Bronchial epithelial cell (primary cell): ENCODE measurements around the gene SHROOM4. TPM values are rescaled to one million over a fixed set of nuclear protein-coding genes. Genes with fewer than 3 reads are reported as not detected.

Experiments
- DNase-seq: peaks from one replicate; pipeline ENCODE4 v3.0.0-alpha.2; 2010; ENCODE audit warnings: low read depth
- FAIRE-seq: peaks from 2 replicates; lab custom pipeline; 2011; peaks lifted over from hg19 to GRCh38; lab: Jason Lieb, UNC
- H3K27me3 ChIP-seq: 2 replicates; pipeline ENCODE4 v1.5.1; 2011; ENCODE audit warnings: low read length; ENCODE audit not compliant: control insufficient read depth, insufficient read depth
- H3K36me3 ChIP-seq: 2 replicates; pipeline ENCODE4 v1.5.1; 2011; ENCODE audit warnings: low read length; ENCODE audit not compliant: control insufficient read depth, insufficient read depth
- H3K4me3 ChIP-seq: 2 replicates; pipeline ENCODE4 v1.5.1; 2011; ENCODE audit warnings: mild to moderate bottlenecking, low read depth, low read length, control low read depth
- total RNA-seq: library from RNA; depleted of rRNA; stranded (reverse); fragments of >200 nt; gene quantifications from 2 replicates; pipeline ENCODE4 v1.2.1, GENCODE V29; 2014
- TF ChIP-seq, protein P1 (sequence below): IDR thresholded peaks from 2 replicates; pipeline ENCODE4 v1.5.1; 2011; ENCODE audit warnings: mild to moderate bottlenecking, moderate library complexity, low read length, control low read depth, inconsistent platforms; ENCODE audit not compliant: insufficient read depth, severe bottlenecking

SHROOM4 gene
- total RNA-seq, 1 donor from 2014 or later = 0.26 TPM

DNA sequence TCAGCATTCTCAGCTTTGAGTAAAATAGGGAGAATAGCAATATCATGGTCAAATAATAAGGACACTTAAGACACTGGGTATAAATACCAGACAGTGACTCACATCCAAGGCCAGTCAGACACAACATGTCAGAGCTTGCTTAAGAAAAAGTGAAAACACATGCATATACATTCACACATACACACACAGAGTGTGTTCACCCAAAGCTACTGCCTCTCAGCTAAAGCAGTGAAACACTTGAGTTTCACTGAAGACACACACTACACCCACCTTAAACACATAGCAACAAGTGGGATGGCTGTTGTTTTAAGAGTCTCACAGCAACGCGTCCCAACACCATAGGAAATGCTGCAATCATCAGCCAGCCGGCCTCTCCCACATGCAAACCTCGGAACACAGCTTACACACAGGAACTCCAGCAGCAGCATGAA lies 14.4 kb downstream of the SHROOM4 start:
- DNase-seq = peak; percentile 92
- peak overlapping the region; percentile 0 for H3K4me3 ChIP-seq
- H3K27me3 ChIP-seq = no peaks in the 10 kb centered on the region
- FAIRE-seq = peak; percentile 94
- no peaks in the 10 kb centered on the region for H3K36me3 ChIP-seq
- TF ChIP-seq, protein P1, sequence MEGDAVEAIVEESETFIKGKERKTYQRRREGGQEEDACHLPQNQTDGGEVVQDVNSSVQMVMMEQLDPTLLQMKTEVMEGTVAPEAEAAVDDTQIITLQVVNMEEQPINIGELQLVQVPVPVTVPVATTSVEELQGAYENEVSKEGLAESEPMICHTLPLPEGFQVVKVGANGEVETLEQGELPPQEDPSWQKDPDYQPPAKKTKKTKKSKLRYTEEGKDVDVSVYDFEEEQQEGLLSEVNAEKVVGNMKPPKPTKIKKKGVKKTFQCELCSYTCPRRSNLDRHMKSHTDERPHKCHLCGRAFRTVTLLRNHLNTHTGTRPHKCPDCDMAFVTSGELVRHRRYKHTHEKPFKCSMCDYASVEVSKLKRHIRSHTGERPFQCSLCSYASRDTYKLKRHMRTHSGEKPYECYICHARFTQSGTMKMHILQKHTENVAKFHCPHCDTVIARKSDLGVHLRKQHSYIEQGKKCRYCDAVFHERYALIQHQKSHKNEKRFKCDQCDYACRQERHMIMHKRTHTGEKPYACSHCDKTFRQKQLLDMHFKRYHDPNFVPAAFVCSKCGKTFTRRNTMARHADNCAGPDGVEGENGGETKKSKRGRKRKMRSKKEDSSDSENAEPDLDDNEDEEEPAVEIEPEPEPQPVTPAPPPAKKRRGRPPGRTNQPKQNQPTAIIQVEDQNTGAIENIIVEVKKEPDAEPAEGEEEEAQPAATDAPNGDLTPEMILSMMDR = no peak

GRCh38 chrX:50798783-50799182 lies 15.2 kb downstream of the SHROOM4 start:
- FAIRE-seq (no peak), DNase-seq (no peak)
- no peaks in the 10 kb centered on the region for H3K36me3 ChIP-seq
- TF ChIP-seq, protein P1 = no peak
- H3K4me3 ChIP-seq = no peak overlapping the region
- H3K27me3 ChIP-seq = no peaks in the 10 kb centered on the region

- H3K36me3 ChIP-seq = no peaks in the 10 kb centered on the region
- TF ChIP-seq, protein P1 = no peak
- H3K4me3 ChIP-seq = no peak overlapping the region
- H3K27me3 ChIP-seq = no peaks in the 10 kb centered on the region
- no peak for FAIRE-seq
- no peak for DNase-seq
Observed at GRCh38 chrX:50787099-50787498, 26.9 kb downstream of the SHROOM4 start.

GRCh38 chrX:50780144-50780543 lies 33.9 kb downstream of the SHROOM4 start:
- FAIRE-seq = no peak
- Histone ChIP-seq H3K4me3 (no peak overlapping the region), H3K36me3 (no peaks in the 10 kb centered on the region), H3K27me3 (no peaks in the 10 kb centered on the region)
- TF ChIP-seq, protein P1 = no peak
- no peak for DNase-seq

DNA sequence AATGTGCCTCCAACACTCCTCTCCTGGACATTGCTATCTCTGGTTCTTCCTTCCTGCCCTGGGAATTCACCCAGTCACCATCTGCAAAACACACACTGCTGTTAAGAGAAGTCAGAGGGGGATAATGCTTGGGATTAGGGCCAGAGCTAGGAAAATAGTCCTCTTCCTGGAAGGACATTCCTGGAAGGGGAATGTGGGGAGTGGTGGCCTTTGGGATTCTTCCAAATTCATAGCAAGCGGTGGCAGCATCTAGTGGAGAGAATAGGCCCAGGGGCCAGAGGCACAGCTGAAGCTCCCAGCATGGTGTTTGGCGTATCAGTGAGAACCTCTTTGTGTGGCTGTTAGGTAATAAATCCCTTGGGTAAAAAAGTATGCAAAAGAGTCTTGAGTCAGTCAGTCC lies 34.3 kb downstream of the SHROOM4 start:
- TF ChIP-seq, protein P1 = no peak
- Histone ChIP-seq H3K36me3 (no peaks in the 10 kb centered on the region), H3K27me3 (no peaks in the 10 kb centered on the region), H3K4me3 (no peak overlapping the region)
- DNase-seq (no peak), FAIRE-seq (no peak)

DNA sequence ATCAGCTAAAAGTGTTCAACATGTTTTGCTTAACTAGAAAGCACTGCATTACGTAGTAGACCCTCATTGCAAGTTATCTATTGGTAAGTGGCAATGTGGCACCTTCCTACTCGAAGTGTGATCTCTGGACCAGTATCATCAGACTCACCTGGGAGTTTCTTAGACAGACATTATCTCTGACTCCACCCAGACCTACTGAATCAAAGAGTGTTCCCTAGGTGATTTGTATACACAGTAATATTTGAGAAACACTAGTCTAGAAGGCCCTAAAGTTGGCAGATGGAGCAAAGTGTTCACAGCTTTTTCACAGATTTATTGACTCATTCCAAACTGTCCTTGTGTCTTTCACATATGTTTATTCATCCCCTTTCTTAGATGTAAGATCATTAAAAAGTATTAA lies 35.7 kb downstream of the SHROOM4 start:
- DNase-seq (no peak), FAIRE-seq (no peak)
- Histone ChIP-seq H3K36me3 (no peaks in the 10 kb centered on the region), H3K27me3 (no peaks in the 10 kb centered on the region), H3K4me3 (no peak overlapping the region)
- TF ChIP-seq, protein P1 = no peak
